Activated naive CD4-positive, alpha-beta T cell treated with anti-CD3 and anti-CD28 coated beads, Interleukin-2, amount 50 U/mL, for 72 hours (primary cell): ENCODE results near the gene DDX56. TPM values are rescaled to one million over a fixed set of nuclear protein-coding genes. Genes with fewer than 3 reads are reported as not detected.
"Not testable (repeated sequence)": the region's sequence is repeated elsewhere in the genome, so short reads cannot be mapped to it uniquely, and the experiment has no call there.

Source experiments
- ATAC-seq, 2 donors: fragments of 150-1000 bp; cut with Tn5 transposase; 2 replicates each; pipeline ENCODE4 v1.10.0; 2021; ENCODE audit warnings: mild to moderate bottlenecking in 2 of 2, moderate library complexity in 2 of 2
- DNase-seq, 2 donors: peaks; one replicate each; pipeline ENCODE4 v3.0.0; 2021 to 2022; ENCODE audit warnings: low spot score in 2 of 2
- H3K27ac Mint-ChIP-seq, 2 donors: one replicate each; pipeline ENCODE4 v1.8.0; 2022; ENCODE audit warnings: mild to moderate bottlenecking in 2 of 2, mixed read lengths in 2 of 2
- H3K36me3 Mint-ChIP-seq, 2 donors: one replicate each; pipeline ENCODE4 v1.8.0; 2022; ENCODE audit warnings: mixed read lengths in 2 of 2
- H3K9me3 Mint-ChIP-seq, 2 donors: one replicate each; pipeline ENCODE4 v1.8.0; 2022; ENCODE audit warnings: mixed read lengths in 2 of 2
- total RNA-seq, 2 donors: library from RNA; stranded (reverse); gene quantifications; one replicate each; pipeline ENCODE4 v1.2.3, GENCODE V29; 2022

Gene DDX56
- total RNA-seq, 2 donors from 2014 or later = 83.4 to 92.7 TPM

DNA sequence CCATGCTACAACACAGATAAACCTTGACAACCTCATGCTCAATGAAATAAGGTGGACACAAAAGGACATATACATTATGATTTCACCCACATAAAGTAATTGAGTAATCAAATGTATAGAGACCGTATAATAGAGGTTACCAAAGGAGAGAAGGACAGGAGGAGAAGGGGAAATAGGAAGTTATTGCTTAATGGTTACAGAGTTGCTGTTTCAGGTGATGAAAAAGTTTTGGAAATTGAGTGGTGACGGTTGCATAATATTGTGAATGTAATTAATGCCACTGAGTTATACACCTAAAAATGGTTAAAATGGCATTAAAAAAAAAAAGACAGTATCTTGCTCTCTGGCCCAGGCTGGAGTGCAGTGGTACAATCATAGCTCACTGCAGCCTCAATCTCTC lies 31.2 kb upstream of the DDX56 start:
- ATAC-seq = no peak
- H3K9me3 Mint-ChIP-seq = no peaks in the 10 kb centered on the region
- H3K36me3 Mint-ChIP-seq = peaks cover 7 to 16% of the 10 kb centered on the region in 2 donors
- peak overlapping the region in 1 of 2 donors; percentile 91 for H3K27ac Mint-ChIP-seq
- no peak for DNase-seq

DNA sequence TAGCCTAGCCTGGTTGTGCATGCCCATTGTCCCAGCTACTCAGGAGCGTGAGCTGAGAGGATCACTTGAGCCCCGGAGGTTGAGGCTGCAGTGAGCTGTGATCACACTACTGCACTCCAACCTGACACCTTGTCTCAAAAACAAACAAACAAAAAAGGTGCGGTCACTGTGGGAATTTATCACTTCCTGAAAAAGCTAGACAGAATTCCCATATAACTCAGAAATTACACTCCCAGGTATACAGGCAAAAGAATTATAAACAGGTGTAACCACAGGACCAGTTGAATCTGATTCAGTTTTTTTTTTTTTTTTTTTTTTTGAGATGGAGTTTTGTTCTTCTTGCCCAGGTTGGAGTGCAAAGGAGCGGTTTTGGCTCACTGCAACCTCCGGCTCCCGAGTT lies 29.5 kb upstream of the DDX56 start:
- ATAC-seq = no peak
- Mint-ChIP-seq H3K9me3 (no peaks in the 10 kb centered on the region), H3K36me3 (peaks cover 7 to 14% of the 10 kb centered on the region in 2 donors), H3K27ac (no peak overlapping the region)
- no peak for DNase-seq

DNA sequence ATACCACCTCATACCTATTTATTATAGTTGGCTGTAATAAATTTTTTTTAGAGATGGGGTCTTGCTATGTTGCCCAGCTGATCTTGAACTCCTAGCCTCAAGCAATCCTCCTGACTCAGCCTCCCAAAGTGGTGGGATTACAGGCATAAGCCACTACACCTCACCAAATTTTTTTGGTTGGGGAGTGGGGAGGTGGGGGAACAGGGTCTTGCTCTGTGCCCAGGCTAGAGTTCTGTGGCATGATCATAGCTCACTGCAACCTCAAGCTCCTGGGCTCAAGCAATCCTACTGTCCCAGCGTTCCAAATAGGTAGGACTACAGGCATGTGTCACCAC lies 28.8 kb upstream of the DDX56 start:
- no peak overlapping the region for H3K27ac Mint-ChIP-seq
- H3K36me3 Mint-ChIP-seq = peaks cover 7% of the 10 kb centered on the region in 2 donors
- ATAC-seq = no peak
- no peaks in the 10 kb centered on the region for H3K9me3 Mint-ChIP-seq
- no peak for DNase-seq

DNA sequence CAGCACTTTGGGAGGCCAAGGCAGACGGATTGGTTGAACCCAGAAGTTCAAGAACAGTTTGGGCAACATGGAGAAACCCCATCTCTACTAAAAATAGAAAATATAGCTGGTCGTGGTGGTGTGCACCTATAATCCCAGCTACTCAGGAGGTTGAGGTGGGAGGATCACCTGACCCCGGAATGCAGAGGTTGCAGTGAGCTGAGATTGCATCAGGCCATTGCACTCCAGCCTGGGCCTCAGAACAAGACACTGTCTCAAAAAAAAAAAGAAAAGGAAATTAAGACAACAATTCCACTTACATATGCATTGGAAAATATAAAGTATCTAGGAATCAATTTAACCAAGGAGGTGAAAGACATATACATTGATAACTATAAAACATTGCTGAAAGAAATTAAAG lies 25.5 kb upstream of the DDX56 start:
- H3K9me3 Mint-ChIP-seq = no peaks in the 10 kb centered on the region
- H3K27ac Mint-ChIP-seq = no peak overlapping the region

DNA sequence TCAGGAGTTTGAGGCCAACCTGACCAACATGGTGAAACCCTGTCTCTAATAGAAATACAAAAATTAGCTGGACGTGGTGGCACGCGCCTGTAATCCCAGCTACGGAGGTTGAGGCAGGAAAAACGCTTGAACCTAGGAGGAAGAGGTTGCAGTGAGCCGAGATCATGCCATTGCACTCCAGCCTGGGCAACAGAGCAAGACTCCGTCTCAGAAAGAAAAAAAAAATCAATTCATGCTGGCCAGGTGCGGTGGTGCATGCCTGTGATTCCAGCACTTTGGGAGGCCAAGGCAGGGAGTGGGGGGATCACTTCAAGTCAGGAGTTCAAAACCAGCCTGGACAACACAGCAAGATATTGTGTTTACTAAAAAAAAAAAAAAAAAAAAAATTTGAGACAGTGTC lies 23.5 kb upstream of the DDX56 start:
- not testable (repeated sequence) for H3K36me3 Mint-ChIP-seq, DNase-seq, ATAC-seq, H3K9me3 Mint-ChIP-seq, H3K27ac Mint-ChIP-seq

More for the DNA sequence above, 25.5 kb upstream of the DDX56 start:
- DNase-seq (no peak), ATAC-seq (no peak)
- H3K36me3 Mint-ChIP-seq = no peaks in the 10 kb centered on the region

DNA sequence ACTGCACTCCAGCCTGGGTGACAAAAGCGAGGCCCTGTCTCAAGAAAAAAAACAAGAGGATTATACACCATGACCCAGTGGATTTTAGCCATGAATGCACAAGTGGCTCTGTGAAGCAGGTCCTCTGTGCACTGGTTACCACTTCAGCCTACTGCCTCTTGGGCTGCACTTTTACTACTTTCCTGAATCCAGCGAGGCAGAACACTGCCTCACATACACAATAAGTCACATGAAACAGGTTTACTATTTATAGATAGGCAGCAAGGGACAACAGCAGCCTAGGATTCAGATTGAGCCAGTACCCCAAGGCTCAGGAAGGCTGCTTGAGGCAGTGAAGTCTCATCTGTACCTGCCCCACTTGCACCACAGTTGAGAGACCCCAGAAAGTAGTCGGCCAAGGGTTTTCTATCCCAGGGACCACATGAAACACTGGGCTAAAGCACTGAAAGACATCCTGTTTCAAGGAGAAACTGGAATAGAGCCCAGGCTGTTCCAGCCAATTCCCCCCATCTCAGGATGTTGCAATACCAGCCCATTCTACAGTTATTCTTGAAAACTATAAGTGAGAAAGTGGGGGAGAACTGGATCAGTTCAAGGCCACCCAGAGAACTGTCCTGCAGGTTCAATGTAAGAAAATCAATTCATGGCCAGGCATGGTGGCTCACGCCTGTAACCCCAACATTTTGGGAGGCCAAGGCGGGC lies 22.4 kb upstream of the DDX56 start:
- no peak for ATAC-seq
- H3K27ac Mint-ChIP-seq = no peak overlapping the region
- H3K9me3 Mint-ChIP-seq = no peaks in the 10 kb centered on the region

DNA sequence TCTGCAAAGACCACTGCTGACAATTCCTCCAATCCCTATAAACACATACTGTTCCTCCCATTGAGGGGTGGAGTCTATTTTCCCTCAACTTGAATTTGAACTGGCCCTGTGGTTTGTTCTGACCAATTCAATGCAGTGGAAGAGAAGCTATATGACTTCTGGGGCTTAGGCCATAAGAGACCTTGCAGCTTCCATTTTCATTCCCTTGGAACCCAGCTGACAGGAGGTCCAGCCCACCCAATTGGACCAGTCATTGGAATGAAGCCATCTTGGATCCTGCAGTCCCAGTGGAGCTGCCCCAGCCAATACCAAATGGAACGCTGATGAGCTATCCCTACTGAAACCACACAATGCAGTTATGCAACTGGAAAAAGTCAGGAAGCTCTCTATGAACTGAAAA lies 17.2 kb upstream of the DDX56 start:
- H3K9me3 Mint-ChIP-seq = no peaks in the 10 kb centered on the region
- no peaks in the 10 kb centered on the region for H3K36me3 Mint-ChIP-seq
- DNase-seq (no peak), ATAC-seq (no peak)
- no peak overlapping the region for H3K27ac Mint-ChIP-seq

More for the DNA sequence above, 22.4 kb upstream of the DDX56 start:
- DNase-seq = no peak
- H3K36me3 Mint-ChIP-seq = no peaks in the 10 kb centered on the region

DNA sequence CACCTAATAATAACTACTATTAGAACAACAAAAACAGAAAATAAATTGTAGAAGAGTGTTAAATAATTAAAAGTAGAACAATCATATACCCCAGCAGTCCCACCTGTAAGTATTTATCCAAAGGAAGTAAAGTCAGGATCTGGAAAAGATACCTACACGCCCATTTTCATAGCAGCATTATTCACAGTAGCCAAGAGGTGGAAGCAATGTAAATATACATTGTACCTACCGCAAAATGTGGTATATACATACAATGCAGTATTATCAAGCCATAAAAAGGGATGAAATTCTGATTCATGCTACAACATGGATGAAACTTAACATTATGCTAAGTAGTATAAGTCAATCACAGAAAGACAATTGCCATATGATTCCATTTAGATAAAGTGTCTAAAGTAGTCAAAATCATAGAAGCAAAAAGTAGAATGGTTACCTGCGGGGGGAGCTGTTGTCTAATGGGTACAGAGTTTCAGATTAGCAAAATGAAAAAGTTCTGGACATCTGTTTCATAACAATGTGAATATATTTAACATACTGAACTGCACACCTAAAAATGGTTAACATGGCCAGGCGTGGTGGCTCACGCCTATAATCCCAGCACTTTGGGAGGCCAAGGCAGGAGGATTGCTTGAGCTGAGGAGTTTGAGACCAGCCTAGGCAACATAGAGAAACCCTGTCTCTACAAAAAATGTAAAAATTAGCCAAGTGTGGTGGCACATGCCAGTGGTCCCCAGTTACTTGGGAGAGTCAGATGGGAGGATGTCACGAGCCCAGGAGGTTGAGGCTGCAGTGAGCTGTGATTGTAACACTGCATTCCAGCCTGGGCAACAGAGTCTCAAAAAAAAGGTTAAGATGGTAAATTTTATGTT lies 14.4 kb upstream of the DDX56 start:
- Mint-ChIP-seq H3K36me3 (no peaks in the 10 kb centered on the region), H3K9me3 (no peaks in the 10 kb centered on the region), H3K27ac (peak overlapping the region in 1 of 2 donors; percentile 36)
- DNase-seq = peak in 1 of 2 donors; percentile 25
- ATAC-seq = peak; percentile 72 to 73

DNA sequence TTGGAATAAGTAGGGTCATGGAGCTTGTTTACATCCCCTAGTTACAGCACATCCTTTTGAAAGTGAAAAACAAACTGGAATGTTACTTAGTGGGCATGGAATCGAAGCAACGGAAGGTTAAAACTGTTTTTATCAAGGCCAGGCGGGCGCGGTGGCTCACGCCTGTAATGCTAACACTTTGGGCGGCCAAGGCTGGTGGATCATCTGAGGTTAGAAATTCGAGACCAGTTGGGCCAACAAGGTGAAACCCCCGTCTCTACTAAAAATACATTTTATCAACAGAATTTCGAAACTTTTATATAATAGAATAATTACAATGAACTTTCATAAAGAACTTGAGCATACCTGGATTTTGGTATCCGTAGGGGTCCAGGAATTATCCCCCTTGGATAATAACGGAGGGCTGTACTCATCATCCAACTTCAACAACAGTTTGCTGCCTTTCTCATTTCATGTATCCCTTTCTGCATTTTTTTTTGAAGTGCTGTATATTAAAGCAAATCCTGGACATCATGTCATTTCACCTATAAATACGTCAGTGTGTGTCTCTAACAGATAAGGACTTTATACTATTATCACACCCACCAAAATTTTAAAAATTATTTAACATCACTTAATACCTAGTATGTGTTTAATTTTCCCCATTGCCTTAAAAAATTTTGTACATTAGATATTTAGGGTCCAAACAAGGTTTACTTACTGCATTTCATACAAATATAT lies 9.6 kb upstream of the DDX56 start:
- ATAC-seq = no peak
- Mint-ChIP-seq H3K36me3 (peaks cover 21 to 22% of the 10 kb centered on the region in 2 donors), H3K9me3 (no peaks in the 10 kb centered on the region), H3K27ac (peak overlapping the region; percentile 96 to 97)
- no peak for DNase-seq

DNA sequence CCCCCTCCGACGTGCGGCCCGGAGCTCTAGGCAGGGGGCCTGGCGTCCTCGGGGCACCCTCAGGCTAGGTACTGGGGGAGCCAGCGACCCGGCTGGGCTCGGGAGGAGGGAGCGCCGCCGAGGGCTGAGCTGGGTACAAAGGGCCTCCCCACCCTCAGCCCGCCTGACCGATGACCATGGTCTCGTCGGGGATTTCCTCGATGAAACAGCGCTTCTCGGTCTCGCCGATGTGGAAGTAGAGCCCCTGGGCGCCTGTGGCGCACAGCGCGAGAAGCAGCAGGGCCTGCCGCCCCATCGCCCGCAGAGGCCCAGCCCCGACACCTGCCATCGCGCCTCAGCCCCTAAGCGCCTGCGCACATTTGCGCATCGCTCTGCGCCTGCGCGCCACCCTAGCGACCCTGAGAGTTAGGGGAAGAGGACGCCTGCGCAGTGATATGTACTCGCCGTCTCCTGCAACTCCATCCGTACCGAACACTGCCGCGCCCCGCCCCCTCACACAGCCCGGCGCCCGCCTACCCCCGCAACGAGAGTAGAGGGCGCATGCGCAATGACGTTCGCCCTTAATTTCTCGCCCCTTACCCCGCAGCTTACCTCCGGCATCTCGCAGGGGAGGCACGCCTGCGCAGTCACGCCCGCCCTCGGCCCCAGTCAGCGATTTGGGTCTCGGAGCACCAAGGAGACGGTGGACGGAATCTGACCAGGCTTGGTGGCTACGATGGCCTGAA lies 8.3 kb upstream of the DDX56 start, which contains the start of gene TMED4:
TSS of gene TMED4 (minus strand) at position 353 of the 725 bp plus-strand sequence. CDS start at position 328, 25 bp downstream.
- Mint-ChIP-seq H3K36me3 (peaks cover 22% of the 10 kb centered on the region in 2 donors), H3K9me3 (no peaks in the 10 kb centered on the region), H3K27ac (peak within 1 kb of the TSS; percentile 96 to 97)
- DNase-seq (peak; percentile 100), ATAC-seq (peak; percentile 91 to 95)

DNA sequence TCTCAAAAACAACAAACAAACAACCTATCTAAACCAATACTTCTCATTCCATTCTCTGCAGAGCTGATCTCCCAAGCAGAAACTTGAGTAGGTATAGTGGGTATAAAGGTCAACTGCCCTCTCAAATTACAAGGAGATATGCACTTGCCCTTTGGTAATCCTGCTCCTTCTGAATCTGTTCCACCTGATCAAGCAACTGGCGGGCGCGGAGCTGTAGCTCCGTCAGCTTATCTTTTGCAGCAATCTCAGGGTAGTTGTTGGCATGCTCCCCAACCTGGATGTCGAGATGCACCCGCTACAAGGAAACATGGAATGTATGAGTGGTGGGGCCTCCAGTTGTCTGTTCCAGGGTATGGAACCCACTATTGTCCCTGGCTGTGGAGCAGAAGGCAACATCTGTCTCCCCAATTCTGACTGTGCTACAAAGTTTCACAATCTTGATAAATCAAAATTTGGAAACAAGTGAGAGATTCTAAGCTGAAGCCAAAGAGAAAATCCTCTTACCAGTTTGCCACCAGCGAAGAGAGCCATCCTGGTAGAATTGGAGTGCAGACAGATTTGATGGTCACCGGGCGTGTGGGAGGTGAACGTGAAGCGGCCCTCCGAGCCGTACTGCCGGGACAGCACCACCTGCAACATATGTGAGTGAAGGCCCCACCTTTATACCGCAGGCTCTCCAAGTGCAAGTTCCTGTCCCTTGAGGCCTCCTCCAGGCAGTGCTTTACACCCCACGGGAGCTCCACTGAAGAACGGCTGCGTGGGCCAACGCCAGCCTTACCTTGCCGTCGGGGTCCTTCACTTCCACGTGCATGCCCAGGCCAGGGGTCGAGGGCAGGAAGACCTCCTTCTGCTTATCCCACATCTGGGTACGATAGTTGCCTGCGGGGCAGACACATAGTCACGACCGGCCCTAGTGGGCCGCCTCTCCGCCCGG lies 7.5 kb upstream of the DDX56 start:
- Mint-ChIP-seq H3K36me3 (peaks cover 22 to 23% of the 10 kb centered on the region in 2 donors), H3K9me3 (no peaks in the 10 kb centered on the region), H3K27ac (peak overlapping the region; percentile 96 to 97)
- ATAC-seq (peak; percentile 31 to 51), DNase-seq (peak; percentile 51 to 70)

DNA sequence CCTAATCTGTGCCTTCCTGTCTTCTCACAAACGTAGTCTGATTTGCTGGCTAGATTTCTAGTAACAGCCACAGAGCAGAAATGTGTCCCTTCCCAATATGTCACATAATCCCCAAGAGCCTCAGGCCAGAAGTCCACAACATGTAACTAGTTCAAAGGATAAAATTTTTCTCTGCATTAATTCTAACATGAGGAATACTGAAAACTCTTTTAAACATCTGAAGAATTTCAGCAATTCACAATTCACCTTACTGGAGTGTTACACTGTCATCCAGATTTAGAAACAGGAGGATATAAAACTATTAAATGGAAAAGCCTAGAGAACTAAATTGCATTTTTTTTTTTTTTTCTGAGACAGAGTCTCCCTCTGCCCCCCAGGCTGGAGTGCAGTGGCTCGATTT lies 2.5 kb upstream of the DDX56 start:
- H3K9me3 Mint-ChIP-seq = no peaks in the 10 kb centered on the region
- ATAC-seq (no peak), DNase-seq (no peak)
- H3K36me3 Mint-ChIP-seq = peaks cover 47 to 68% of the 10 kb centered on the region in 2 donors
- peak overlapping the region; percentile 23 to 58 for H3K27ac Mint-ChIP-seq

DNA sequence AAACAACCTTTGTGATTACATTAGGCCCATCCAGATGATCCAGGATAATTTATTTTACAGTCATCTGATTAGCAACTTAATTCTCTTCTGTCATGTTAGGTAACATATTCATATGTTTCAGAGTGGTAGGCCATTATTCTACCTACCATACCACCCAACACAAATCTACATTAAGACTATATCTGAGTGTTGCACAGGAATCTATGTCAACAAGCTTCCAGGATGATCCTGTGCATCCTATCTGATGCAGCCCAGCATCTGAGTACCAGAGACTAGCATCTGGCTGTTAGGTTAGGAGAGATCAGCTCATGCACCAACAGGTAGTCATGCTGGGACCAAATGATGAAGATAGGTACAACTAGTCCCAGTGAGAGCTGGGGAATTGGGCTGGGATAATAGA lies 1.3 kb upstream of the DDX56 start:
- no peaks in the 10 kb centered on the region for H3K9me3 Mint-ChIP-seq
- no peak for DNase-seq
- peak overlapping the region; percentile 99 for H3K27ac Mint-ChIP-seq
- peaks cover 41 to 65% of the 10 kb centered on the region in 2 donors for H3K36me3 Mint-ChIP-seq
- ATAC-seq = no peak

DNA sequence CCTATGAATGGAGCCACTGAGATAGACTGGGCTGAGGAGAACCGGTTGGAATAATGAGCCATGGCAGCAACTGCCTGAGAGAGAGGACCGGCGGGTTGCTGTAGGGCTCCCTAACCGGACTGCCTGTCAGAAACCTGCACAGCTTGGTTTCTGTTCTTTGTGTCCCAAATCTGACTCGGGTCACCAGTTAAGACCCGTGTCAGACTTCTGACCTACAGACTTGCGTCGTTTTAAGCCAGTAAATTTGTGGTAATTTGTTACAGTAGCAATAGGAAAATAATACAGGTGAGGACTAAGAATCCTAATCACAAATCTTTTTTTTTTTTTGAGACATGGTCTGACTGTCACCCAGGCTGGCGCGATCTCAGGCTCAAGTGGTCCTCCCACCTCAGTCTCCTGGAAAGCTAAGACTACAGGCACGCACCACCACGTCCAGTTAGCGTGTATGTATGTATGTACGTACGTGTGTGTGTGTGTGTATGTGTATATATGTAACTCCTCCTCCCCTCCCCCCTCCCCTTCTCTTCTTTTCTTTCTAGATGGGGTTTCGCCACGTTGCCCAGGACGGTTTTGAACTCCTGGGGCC lies 672 bp upstream of the DDX56 start:
- no peak for DNase-seq
- H3K9me3 Mint-ChIP-seq = no peaks in the 10 kb centered on the region
- peak overlapping the region; percentile 99 for H3K27ac Mint-ChIP-seq
- no peak for ATAC-seq
- peaks cover 42 to 66% of the 10 kb centered on the region in 2 donors for H3K36me3 Mint-ChIP-seq

DNA sequence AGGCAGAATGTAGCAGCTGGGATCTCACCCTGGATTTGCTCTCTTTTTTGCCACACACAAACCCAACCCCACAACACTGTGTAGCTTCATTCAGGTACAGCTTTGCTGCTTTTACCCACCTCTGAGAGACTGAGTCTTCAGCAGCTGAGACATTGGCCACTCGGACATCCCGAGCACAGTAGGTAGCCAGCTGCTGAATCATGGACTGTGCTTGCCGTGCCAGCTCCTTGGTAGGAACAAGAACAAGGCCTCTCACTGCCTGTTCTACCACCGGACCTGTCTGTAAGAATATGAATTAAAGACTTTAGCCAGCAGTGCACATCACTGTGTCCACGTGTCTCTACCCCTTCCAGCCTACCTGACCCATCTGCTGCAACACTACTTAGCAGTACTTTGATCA lies 937 bp downstream of the DDX56 start:
- DNase-seq (no peak), ATAC-seq (no peak)
- no peaks in the 10 kb centered on the region for H3K9me3 Mint-ChIP-seq
- H3K36me3 Mint-ChIP-seq = peaks cover 45 to 70% of the 10 kb centered on the region in 2 donors
- peak overlapping the region; percentile 99 for H3K27ac Mint-ChIP-seq
